Sciatic nerve (tissue), 2 donors: ENCODE results near the gene JPH4. TPM values are rescaled to one million over a fixed set of nuclear protein-coding genes. Genes with fewer than 3 reads are reported as not detected.
A peak's percentile ranks its signal among the peaks of the same experiment; 100 is the strongest.
"Not testable (repeated sequence)": the region's sequence is repeated elsewhere in the genome, so short reads cannot be mapped to it uniquely, and the experiment has no call there.

Experiments used
- ATAC-seq: fragments of 200-7000 bp; cut with Tn5 transposase; one replicate; pipeline ENCODE4 v1.9.1; 2020; ENCODE audit warnings: mild to moderate bottlenecking, moderate library complexity
- DNase-seq: peaks from one replicate; pipeline ENCODE4 v3.0.0-alpha.2; 2020; ENCODE audit warnings: low spot score
- intact Hi-C: fragments of 100-400 bp; cut with DNase I; formaldehyde crosslinking; loops from one replicate; pipeline ENCODE4 v1.14.2; 2022
- total RNA-seq: library from RNA; stranded (reverse); fragmentation: NEBNext Ultra II Directional; extraction: Animal tissue kit (Norgen Biotek cat#: 25700); gene quantifications from one replicate; pipeline ENCODE4 v1.2.1, GENCODE V29; 2021
- donor health status: DM: no; HTN: no; CAD: no.
- donor health status: DM: no; HTN: no; CAD: no.

The JPH4 gene
- total RNA-seq, 1 donor from 2014 or later: 0.85 TPM

- intact Hi-C loops: loop anchor here (5.0 kb wide), 1 partner anchor 1268 kb away; no protein-coding TSS in a partner anchor
- not testable (repeated sequence) for DNase-seq, ATAC-seq
Measured at GRCh38 chr14:23583761-23584526, 5.4 kb upstream of the JPH4 start.

DNA sequence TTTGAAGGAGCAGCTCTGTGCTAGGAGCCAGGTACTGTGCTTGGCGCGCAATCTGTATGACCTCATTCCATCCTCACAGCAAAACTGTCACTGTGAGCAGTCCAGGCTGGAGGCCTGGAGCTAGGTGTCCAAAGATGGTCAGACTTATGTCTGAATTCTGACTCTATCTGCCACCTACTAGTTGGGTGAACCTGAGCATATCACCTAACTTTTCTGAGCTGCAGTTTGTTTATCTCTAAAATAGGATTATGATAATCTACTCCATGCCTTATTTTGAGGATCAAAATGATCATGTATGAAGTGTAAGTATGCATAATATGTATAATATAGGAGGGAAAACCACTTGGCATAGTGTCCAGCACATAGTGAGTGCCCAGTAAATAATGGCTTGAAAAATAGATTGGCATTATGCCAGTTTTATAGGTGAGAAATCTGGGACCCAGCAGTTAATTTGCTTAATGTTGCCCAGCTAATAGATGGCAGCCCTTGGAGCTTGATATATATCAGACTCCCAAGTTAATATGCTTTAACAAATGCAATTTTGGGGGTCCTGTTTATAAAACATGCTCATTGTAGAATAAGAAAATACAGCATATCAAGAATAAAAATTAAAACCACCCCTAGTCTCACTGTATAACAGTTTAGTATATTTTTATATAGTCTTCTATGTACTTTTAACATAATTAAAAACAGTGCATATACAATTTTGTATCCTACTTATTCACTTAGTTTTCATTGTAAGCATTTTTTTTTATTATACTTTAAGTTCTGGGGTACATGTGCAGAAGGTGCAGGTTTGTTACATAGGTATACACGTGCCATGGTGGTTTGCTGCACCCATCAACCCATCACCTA is 4.5 kb upstream of the JPH4 start:
- DNase-seq (no peak), ATAC-seq (no peak)
- intact Hi-C loops: loop anchor here (5.0 kb wide), 1 partner anchor 1269 kb away; no protein-coding TSS in a partner anchor

GRCh38 chr14:23580948-23581281 is 2.3 kb upstream of the JPH4 start:
- DNase-seq: no peak
- ATAC-seq: no peak
- intact Hi-C loops: loop anchor here (5.0 kb wide), 1 partner anchor 1271 kb away; no protein-coding TSS in a partner anchor

- DNase-seq (no peak), ATAC-seq (no peak)
- intact Hi-C loops: loop anchor here (5.0 kb wide), 1 partner anchor 1272 kb away; no protein-coding TSS in a partner anchor
Measured at GRCh38 chr14:23580152-23580926, 1.7 kb upstream of the JPH4 start.

GRCh38 chr14:23579739-23580138 is 1.1 kb upstream of the JPH4 start:
- ATAC-seq (no peak), DNase-seq (no peak)

DNA sequence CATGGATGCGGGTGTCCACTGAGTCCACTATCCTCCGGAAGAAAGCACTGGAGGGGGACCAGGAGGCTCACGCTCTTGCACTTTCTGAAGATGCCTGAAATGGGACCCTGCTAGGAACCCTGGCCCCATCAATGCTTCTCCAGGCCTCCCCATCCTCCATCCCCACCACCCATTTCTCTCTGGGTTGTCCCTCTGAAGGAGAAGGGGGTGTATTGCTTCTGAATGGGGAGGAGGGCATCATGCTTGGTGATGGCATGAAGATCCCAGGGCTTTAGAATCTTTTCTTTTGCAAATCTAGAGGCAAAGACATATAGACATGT is 681 bp upstream of the JPH4 start:
- no peak for DNase-seq
- no peak for ATAC-seq
- intact Hi-C loops: no loop called here

More at GRCh38 chr14:23579739-23580138, 1.1 kb upstream of the JPH4 start:
- intact Hi-C loops: loop anchor here (5.0 kb wide), 1 partner anchor 1273 kb away; no protein-coding TSS in a partner anchor

DNA sequence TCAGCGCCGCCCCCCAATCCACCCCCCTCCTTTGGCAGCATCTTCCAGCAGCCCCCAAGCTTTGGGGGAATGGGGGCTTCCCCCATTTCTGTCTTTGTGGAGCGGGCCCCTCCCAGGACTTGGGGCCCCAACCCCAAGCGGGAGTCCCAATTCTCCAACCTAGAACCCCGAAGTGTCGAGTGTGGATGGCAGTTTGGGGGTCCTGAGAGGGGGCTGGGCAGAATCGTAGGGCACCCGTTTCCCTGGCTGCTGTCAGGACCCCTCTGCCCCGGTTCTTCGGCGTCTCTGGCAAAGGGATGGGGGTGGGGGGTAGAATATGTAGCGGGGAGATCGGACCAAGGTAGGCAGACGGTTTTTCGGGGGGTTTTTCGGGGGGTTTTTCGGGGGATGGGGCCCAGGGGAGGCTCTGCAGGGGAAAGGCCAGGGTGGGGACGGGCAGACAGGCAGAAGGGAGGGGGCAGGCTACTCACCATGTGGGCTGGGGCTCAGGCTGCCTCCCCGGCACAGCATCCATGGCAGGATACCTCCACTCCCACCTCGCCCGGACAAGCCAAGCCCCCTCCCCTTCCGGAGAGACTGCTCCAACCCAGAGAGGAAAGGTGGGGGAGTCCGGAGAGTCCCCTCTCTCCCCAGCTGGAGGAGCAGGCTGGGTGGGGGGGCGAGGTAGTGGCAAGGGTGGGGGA is 739 bp downstream of the JPH4 start:
- ATAC-seq (peak; percentile 31), DNase-seq (no peak)
- intact Hi-C loops: no loop called here

GRCh38 chr14:23577004-23577681 is 1.4 kb downstream of the JPH4 start:
- no peak for DNase-seq
- intact Hi-C loops: no loop called here
- ATAC-seq: peak; percentile 46

- intact Hi-C loops: no loop called here
- ATAC-seq (no peak), DNase-seq (no peak)
Measured at GRCh38 chr14:23573384-23574015, 5.1 kb downstream of the JPH4 start.

- intact Hi-C loops: no loop called here
- ATAC-seq (peak; percentile 47), DNase-seq (no peak)
Measured at GRCh38 chr14:23572836-23573235, 5.8 kb downstream of the JPH4 start.

- ATAC-seq: no peak
- no peak for DNase-seq
- intact Hi-C loops: no loop called here
Measured at GRCh38 chr14:23572524-23572828, 6.1 kb downstream of the JPH4 start.

- intact Hi-C loops: no loop called here
- no peak for ATAC-seq
- no peak for DNase-seq
Measured at GRCh38 chr14:23571701-23572523, 6.7 kb downstream of the JPH4 start.

GRCh38 chr14:23570806-23571483 is 7.6 kb downstream of the JPH4 start:
- intact Hi-C loops: no loop called here
- DNase-seq: no peak

GRCh38 chr14:23569443-23570151 is 9.0 kb downstream of the JPH4 start:
- no peak for ATAC-seq
- intact Hi-C loops: loop anchor here (10.0 kb wide), 1 partner anchor 245 kb away; the partner anchor contains the start of gene PABPN1
- no peak for DNase-seq

More at GRCh38 chr14:23570806-23571483, 7.6 kb downstream of the JPH4 start:
- no peak for ATAC-seq

GRCh38 chr14:23568600-23569331 is 9.8 kb downstream of the JPH4 start:
- DNase-seq (no peak), ATAC-seq (no peak)
- intact Hi-C loops: loop anchor here (10.0 kb wide), 1 partner anchor 244 kb away; the partner anchor contains the start of gene PABPN1
